ENCODE measurements around the gene DSC3.
A peak's percentile ranks its signal among the peaks of the same experiment; 100 is the strongest.

DSC3 gene

GRCh38 chr18:30971338-30971956 lies 71.1 kb downstream of the DSC3 start:
- peak; percentile 8 for DNase-seq (ENCODE audit: low spot score)

DNA sequence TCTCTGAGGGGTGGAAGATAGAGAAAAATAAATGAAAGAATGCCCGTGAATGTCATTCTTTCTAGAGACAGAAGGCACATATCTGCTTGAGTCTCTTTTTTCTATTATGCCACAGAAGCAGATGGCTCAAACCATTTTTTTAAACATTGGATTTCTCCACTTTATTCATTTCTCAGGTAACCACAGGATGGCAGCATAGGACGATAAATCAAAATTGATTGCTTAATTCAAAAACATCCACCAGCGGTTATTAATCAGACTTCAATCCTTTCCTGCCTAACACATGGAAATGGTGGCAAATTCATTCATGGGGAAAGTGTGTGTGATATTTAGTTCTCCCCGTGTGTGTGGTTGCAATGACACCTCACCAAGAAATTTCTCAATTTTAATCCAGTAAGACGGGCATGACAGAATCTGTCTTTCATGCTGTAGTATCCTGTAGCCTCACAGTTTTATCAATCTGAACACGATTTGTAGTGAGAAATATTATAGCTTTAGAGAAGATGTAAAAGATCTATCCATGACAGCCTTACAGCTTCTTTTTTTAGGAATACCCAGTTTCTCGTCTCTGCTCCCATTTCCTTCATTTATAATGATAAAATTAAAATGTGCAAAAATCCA lies 72.2 kb downstream of the DSC3 start:
- no peak for DNase-seq (ENCODE audit: low spot score)

- no peak for DNase-seq (ENCODE audit: low spot score)
These were observed 72.8 kb downstream of the DSC3 start for GRCh38 chr18:30969670-30970170.

- DNase-seq (ENCODE audit: low spot score) = no peak
These were observed 74.8 kb downstream of the DSC3 start for GRCh38 chr18:30967701-30968100.

GRCh38 chr18:30965237-30965636 lies 77.3 kb downstream of the DSC3 start:
- DNase-seq (ENCODE audit: low spot score) = no peak

GRCh38 chr18:30960661-30961060 lies 81.9 kb downstream of the DSC3 start:
- no peak for DNase-seq (ENCODE audit: low spot score)

GRCh38 chr18:30957066-30957465 lies 85.5 kb downstream of the DSC3 start:
- no peak for DNase-seq (ENCODE audit: low spot score)

DNA sequence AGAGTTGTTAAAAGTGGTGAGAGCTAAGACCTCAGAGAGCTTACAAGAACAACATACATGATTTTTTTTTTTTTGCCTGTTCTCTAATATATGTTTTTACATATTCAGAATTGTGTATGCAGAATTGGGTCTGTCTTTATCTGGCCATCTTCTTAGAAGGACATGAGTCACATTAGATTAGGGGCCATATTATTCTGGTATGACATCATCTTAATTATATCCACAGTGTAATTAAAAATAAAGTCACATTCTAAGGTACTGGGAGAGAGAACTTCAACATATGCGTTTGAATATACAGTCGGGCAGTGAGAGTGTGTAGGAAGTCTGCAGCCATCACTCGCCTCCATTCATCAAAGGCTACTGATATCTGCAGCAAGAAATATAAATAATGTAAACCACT lies 88.3 kb downstream of the DSC3 start:
- DNase-seq (ENCODE audit: low spot score) = no peak

DNA sequence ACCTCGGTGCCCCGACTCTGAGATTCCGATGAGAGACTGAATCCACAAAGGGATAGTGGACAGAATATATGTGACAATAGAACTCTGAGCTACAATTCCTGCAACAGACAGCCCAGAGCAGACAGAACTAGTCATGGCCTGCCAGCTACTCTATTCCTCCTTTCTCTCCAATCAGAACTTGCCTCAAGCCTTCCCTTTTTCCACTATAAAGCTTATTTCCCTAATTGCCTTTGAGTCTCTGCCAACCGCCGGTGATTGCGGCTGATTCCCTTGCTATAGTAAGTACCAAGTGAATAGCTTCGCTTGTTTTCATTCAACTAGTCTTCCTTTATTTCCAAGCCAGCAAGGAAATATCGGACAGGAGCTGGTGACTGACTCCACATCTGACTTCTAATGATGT lies 96.8 kb downstream of the DSC3 start:
- no peak for DNase-seq (ENCODE audit: low spot score)

- DNase-seq (ENCODE audit: low spot score) = no peak
These were observed 97.6 kb downstream of the DSC3 start for GRCh38 chr18:30944773-30945417.

DNA sequence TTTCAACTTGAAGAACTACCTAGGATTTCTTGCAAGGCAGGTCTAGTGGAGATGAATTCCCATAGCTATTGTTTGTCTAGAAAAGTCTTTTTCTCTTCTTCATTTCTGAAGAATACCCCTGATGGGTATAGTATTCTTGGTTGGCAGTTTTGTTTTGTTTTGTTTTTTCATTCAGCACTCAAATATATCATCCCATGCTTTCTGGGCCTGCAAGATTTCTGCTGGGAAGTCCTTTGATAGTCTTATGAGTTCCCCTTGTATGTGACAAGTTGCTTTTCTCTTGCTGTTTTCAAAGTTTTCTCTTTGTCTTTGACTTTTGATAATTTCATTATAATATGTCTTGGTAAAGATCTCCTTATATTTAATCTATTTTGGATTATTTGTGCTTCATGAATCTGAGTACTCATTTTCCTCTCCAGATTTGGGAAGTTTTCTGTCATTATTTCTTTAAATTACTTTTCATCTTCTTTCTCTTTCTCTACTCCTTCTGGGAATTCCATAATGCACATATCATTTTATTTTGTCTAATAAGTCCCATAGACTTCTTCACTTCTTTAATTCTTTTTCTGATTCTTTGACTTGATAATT lies 101.5 kb downstream of the DSC3 start:
- no peak for DNase-seq (ENCODE audit: low spot score)

Measured in AG08395 (cell line).